Fibroblast of mammary gland (primary cell): ENCODE results near the gene CERS6.

Experiments used
- DNase-seq: peaks from one replicate; pipeline ENCODE4 v3.0.0-alpha.2; 2010; ENCODE audit warnings: low read depth
- H3K4me3 ChIP-seq: 2 replicates; pipeline ENCODE4 v1.5.1; 2011; ENCODE audit warnings: low read depth, mild to moderate bottlenecking, low read length, moderate library complexity; ENCODE audit not compliant: control insufficient read depth
- TF ChIP-seq, protein P1 (sequence below): conservative IDR thresholded peaks from 2 replicates; pipeline ENCODE4 v1.5.1; 2011; ENCODE audit warnings: low read depth, low read length, inconsistent platforms; ENCODE audit not compliant: control insufficient read depth, insufficient read depth

The CERS6 gene

GRCh38 chr2:168710754-168711467 lies 254.8 kb downstream of the CERS6 start:
- no peak overlapping the region for H3K4me3 ChIP-seq
- TF ChIP-seq, protein P1, sequence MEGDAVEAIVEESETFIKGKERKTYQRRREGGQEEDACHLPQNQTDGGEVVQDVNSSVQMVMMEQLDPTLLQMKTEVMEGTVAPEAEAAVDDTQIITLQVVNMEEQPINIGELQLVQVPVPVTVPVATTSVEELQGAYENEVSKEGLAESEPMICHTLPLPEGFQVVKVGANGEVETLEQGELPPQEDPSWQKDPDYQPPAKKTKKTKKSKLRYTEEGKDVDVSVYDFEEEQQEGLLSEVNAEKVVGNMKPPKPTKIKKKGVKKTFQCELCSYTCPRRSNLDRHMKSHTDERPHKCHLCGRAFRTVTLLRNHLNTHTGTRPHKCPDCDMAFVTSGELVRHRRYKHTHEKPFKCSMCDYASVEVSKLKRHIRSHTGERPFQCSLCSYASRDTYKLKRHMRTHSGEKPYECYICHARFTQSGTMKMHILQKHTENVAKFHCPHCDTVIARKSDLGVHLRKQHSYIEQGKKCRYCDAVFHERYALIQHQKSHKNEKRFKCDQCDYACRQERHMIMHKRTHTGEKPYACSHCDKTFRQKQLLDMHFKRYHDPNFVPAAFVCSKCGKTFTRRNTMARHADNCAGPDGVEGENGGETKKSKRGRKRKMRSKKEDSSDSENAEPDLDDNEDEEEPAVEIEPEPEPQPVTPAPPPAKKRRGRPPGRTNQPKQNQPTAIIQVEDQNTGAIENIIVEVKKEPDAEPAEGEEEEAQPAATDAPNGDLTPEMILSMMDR: no peak
- no peak for DNase-seq

GRCh38 chr2:168712053-168712452 lies 256.0 kb downstream of the CERS6 start:
- no peak overlapping the region for H3K4me3 ChIP-seq
- TF ChIP-seq, protein P1: peak; percentile 7
- peak; percentile 19 for DNase-seq

GRCh38 chr2:168713325-168713724 lies 257.3 kb downstream of the CERS6 start:
- TF ChIP-seq, protein P1: no peak
- no peak overlapping the region for H3K4me3 ChIP-seq
- no peak for DNase-seq

DNA sequence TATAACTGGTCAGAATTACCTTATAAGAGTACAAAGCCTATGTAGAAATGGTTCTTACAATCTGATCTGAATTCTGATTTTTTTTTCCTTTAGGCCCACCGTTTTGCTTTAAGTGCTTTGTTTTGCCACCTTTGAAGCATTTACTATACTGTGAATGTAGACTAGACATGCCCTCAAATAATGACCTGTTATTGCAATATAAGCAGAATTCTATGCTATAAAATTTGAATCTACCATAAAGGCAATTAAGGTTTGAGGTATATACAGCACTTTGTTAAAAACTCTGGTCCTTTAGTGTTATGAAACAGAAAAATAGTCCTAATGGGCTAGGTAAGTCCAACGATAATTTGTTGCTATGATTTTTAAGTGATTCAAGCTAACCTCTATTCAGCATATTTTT lies 259.8 kb downstream of the CERS6 start:
- TF ChIP-seq, protein P1: no peak
- no peak for DNase-seq

GRCh38 chr2:168716839-168717238 lies 260.8 kb downstream of the CERS6 start:
- TF ChIP-seq, protein P1: no peak
- DNase-seq: no peak

More for the DNA sequence above, 259.8 kb downstream of the CERS6 start:
- no peak overlapping the region for H3K4me3 ChIP-seq

DNA sequence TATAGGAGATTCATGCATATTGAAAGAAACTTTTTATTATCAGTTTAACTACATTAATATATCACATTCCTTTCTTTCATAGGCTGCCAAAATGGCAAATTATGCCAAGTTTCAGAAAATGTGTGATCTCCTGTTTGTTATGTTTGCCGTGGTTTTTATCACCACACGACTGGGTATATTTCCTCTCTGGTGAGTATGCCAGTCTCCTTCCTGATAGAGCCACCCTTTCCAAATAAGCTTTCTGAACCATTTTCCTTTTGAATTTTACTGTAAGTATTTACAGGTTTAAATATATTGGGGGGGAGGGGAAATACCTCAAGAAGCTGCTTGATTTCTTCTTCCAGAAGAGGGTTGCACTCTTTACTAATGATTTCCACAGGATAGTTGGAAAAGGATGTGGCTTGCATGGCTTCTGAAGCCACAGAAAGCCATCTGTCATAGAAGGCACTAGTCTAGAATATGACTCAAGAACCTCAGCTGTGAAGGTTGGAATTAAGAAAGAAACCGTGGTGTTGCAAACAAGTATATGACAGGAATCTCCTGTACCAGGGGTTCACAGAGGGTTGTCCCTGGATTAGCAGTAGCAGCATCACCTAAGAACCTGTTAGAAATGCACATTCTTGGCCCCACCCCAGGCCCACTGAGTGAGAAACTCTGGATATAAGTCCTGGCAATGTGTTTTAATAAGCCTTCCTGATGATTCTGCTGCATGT lies 261.9 kb downstream of the CERS6 start:
- no peak overlapping the region for H3K4me3 ChIP-seq
- TF ChIP-seq, protein P1: no peak
- DNase-seq: no peak

More at GRCh38 chr2:168716839-168717238, 260.8 kb downstream of the CERS6 start:
- no peak overlapping the region for H3K4me3 ChIP-seq
